Lower lobe of right lung (tissue), 2 donors: ENCODE data around the gene SLC16A2. TPM values are rescaled to one million over a fixed set of nuclear protein-coding genes. Genes with fewer than 3 reads are reported as not detected.

Source experiments
- ATAC-seq, 2 donors: fragments of 200-7000 bp; cut with Tn5 transposase; one replicate each; pipeline ENCODE4 v1.9.1; 2020 to 2022; ENCODE audit warnings: mild to moderate bottlenecking in 2 of 2, moderate library complexity in 2 of 2
- DNase-seq: peaks from one replicate; pipeline ENCODE4 v3.0.0-alpha.2; 2020
- H3K27ac ChIP-seq: fragments of 200-600 bp; one replicate; pipeline ENCODE4 v1.8.0; 2022
- H3K27me3 ChIP-seq: fragments of 200-600 bp; one replicate; pipeline ENCODE4 v1.8.0; 2022; ENCODE audit warnings: low read depth
- H3K36me3 ChIP-seq: fragments of 200-600 bp; one replicate; pipeline ENCODE4 v1.8.0; 2022; ENCODE audit warnings: mild to moderate bottlenecking
- H3K4me1 ChIP-seq: fragments of 200-600 bp; one replicate; pipeline ENCODE4 v1.8.0; 2022
- H3K4me3 ChIP-seq: fragments of 200-600 bp; one replicate; pipeline ENCODE4 v1.8.0; 2022; ENCODE audit warnings: mild to moderate bottlenecking
- H3K9me3 ChIP-seq: fragments of 200-600 bp; one replicate; pipeline ENCODE4 v1.8.0; 2022
- CTCF ChIP-seq: fragments of 200-600 bp; IDR thresholded peaks from one replicate; pipeline ENCODE4 v1.8.0; 2022; ENCODE audit warnings: antibody characterized with exemption, mild to moderate bottlenecking
- intact Hi-C: fragments of 100-400 bp; cut with DNase I; formaldehyde crosslinking; loops from one replicate; pipeline ENCODE4 v1.11.0; 2022
- long read RNA-seq: library from polyadenylated mRNA; unstranded; transcript quantifications from one replicate; pipeline ENCODE4 v2.0.0, GENCODE V29; 2021
- total RNA-seq: library from RNA; stranded (reverse); fragmentation: NEBNext Ultra II Directional; extraction: Animal tissue kit (Norgen Biotek cat#: 25700); gene quantifications from one replicate; pipeline ENCODE4 v1.2.1, GENCODE V29; 2021
- donor health status: DM: no; HTN: yes; CAD: no; lungs with severe emphysema.

Gene SLC16A2
- total RNA-seq: 7.2 TPM
- long read RNA-seq, full-length matches to known transcripts: 5 of 15 reads
- long read RNA-seq, partial matches to known transcripts: 9 of 15 reads
- long read RNA-seq, other reads (novel, unspliced or antisense): 1 of 15 reads

GRCh38 chrX:74421036-74421739, at the start of gene SLC16A2:
Gene SLC16A2, plus strand, starts transcription at chrX:74421493. Its CDS starts 145 bp downstream, at chrX:74421638.
- TF ChIP-seq CTCF: no peak
- intact Hi-C loops: no loop called here
- ATAC-seq (peak; percentile 74 to 80), DNase-seq (peak; percentile 61)
- Histone ChIP-seq H3K27me3 (no peaks in the 10 kb centered on the region), H3K9me3 (no peaks in the 10 kb centered on the region), H3K27ac (peak within 1 kb of the TSS; percentile 81), H3K4me1 (no peaks in the 10 kb centered on the region), H3K36me3 (no peaks in the 10 kb centered on the region), H3K4me3 (peak within 1 kb of the TSS; percentile 57)

DNA sequence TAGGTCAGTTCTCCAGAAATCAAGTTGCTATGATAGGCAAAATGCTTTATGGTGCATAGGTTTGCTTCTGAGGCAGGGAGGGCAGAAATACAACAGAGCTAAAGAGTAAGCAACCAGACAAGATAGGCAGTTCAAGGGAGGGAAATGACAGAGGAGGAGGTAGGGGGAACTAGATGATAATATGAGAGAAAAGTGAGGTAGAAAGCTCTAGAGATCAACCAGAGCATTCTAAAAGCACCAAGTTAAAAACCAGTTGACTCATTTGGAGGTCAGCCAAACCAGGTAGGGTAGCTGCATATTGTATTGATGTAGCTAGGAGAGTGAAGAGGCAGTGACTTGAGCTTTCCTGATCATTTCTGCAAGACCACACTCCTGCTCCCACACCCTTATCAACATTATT, 49.0 kb upstream of the SLC16A2 start:
- TF ChIP-seq CTCF: no peak
- ATAC-seq (no peak), DNase-seq (no peak)
- no peaks in the 10 kb centered on the region for H3K9me3 ChIP-seq
- no peaks in the 10 kb centered on the region for H3K27me3 ChIP-seq
- H3K4me3 ChIP-seq: no peak overlapping the region
- H3K36me3 ChIP-seq: no peaks in the 10 kb centered on the region
- no peak overlapping the region for H3K27ac ChIP-seq
- intact Hi-C loops: no loop called here
- no peaks in the 10 kb centered on the region for H3K4me1 ChIP-seq

GRCh38 chrX:74377282-74377681, 44.0 kb upstream of the SLC16A2 start:
- H3K9me3 ChIP-seq: no peaks in the 10 kb centered on the region
- intact Hi-C loops: no loop called here
- no peaks in the 10 kb centered on the region for H3K36me3 ChIP-seq
- no peak for TF ChIP-seq CTCF
- DNase-seq: no peak
- no peak overlapping the region for H3K27ac ChIP-seq
- no peaks in the 10 kb centered on the region for H3K4me1 ChIP-seq
- no peak overlapping the region for H3K4me3 ChIP-seq
- ATAC-seq: no peak
- no peaks in the 10 kb centered on the region for H3K27me3 ChIP-seq

DNA sequence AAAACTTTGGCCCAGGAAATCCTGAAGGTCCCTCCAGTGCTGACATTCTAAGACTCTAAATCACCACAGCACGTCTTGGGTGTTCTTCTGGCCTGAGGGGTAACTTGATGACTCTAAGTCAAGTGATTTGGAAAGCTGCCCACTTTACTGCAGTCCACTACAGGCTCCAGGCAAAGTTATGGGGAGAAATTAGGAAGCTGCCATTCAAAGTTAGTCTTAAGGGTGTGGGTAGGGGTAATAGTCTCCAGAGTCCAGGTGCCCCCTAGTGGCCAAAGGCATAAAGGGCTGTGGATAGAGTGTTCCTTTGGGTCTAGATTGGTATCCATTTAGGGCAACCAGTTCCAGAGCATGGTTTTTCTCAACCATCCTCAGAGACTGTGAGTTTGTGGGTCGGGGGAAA, 38.7 kb upstream of the SLC16A2 start:
- DNase-seq (peak; percentile 63), ATAC-seq (peak; percentile 96)
- intact Hi-C loops: loop anchor here (10.0 kb wide), 1 partner anchor 172 kb away; no protein-coding TSS in a partner anchor
- Histone ChIP-seq H3K9me3 (no peaks in the 10 kb centered on the region), H3K36me3 (no peaks in the 10 kb centered on the region), H3K27me3 (no peaks in the 10 kb centered on the region), H3K27ac (no peak overlapping the region), H3K4me3 (no peak overlapping the region), H3K4me1 (no peaks in the 10 kb centered on the region)
- TF ChIP-seq CTCF: peak; percentile 68

- H3K27ac ChIP-seq: no peak overlapping the region
- DNase-seq (no peak), ATAC-seq (peak; percentile 67 to 75)
- TF ChIP-seq CTCF: peak; percentile 37
- intact Hi-C loops: loop anchor here (10.0 kb wide), 1 partner anchor 171 kb away; no protein-coding TSS in a partner anchor
- no peaks in the 10 kb centered on the region for H3K9me3 ChIP-seq
- no peaks in the 10 kb centered on the region for H3K36me3 ChIP-seq
- H3K27me3 ChIP-seq: no peaks in the 10 kb centered on the region
- H3K4me3 ChIP-seq: no peak overlapping the region
- H3K4me1 ChIP-seq: no peaks in the 10 kb centered on the region
Measured at GRCh38 chrX:74383611-74384010, 37.7 kb upstream of the SLC16A2 start.
